Measurements from ENCODE around the gene TMEM63A.
A peak's percentile ranks its signal among the peaks of the same experiment; 100 is the strongest.

The TMEM63A gene

GRCh38 chr1:225850370-225850769 is 31.8 kb downstream of the TMEM63A start:
- TF ChIP-seq CTCF (IDR thresholded peaks at IDR 0.05; ENCODE audit: low read length) (no peak), EZH2 (IDR thresholded peaks at IDR 0.05; ENCODE audit: borderline replicate concordance, low read length) (no peak)
- H3K9me3 ChIP-seq (ENCODE audit: low read length): no peaks in the 10 kb centered on the region; the same call in 1 of the 2 replicates
- no peaks in the 10 kb centered on the region for H4K20me1 ChIP-seq (ENCODE audit: insufficient read depth, low read length)
- H3K27me3 ChIP-seq (ENCODE audit: insufficient read depth, low read length): no peaks in the 10 kb centered on the region
- peaks cover 4% of the 10 kb centered on the region; the same call in 1 of the 2 replicates for H3K36me3 ChIP-seq (ENCODE audit: insufficient read depth, low read length)
- no peak overlapping the region for H3K4me2 ChIP-seq (ENCODE audit: low read length)
- no peak overlapping the region for H3K4me3 ChIP-seq (ENCODE audit: low read depth, low read length, poor library complexity, severe bottlenecking)
- no peaks in the 10 kb centered on the region for H3K79me2 ChIP-seq (ENCODE audit: insufficient read depth, low read length)
- H3K27ac ChIP-seq (ENCODE audit: low read depth, low read length, poor library complexity, severe bottlenecking): no peak overlapping the region
- no peak overlapping the region for H2AFZ ChIP-seq (ENCODE audit: low read length)
- H3F3A ChIP-seq (ENCODE audit: insufficient read depth, low read length): no peaks in the 10 kb centered on the region
- peaks cover 33% of the 10 kb centered on the region for H3K4me1 ChIP-seq (ENCODE audit: insufficient read depth, low read length, severe bottlenecking)
- no peak overlapping the region for H3K9ac ChIP-seq (ENCODE audit: low read length)
- no peaks in the 10 kb centered on the region for H3K9me2 ChIP-seq (ENCODE audit: low read depth, low read length)

DNA sequence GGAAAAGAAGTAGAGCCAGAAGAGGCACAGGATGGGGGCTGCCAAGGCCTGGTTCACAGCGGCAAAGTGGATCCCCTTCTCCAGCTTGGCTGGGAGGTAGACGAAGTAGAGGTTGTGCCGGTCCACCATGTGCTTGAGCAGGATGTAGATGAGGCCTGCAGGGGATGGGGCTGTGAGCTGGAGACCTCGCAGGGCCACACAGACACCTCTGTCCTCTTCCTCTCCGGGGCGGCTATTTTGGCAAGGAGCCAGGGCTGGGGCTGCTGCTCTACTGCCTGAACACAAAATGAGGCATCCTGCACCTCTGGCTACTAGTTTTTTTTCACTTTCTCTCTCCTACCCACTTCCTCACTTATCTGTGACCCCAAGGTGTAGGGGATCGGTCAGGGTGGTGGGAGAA is 32.3 kb downstream of the TMEM63A start:
- Histone ChIP-seq H3K27ac (ENCODE audit: low read depth, low read length, poor library complexity, severe bottlenecking) (peak overlapping the region; percentile 90), H3K4me2 (ENCODE audit: low read length) (no peak overlapping the region)

DNA sequence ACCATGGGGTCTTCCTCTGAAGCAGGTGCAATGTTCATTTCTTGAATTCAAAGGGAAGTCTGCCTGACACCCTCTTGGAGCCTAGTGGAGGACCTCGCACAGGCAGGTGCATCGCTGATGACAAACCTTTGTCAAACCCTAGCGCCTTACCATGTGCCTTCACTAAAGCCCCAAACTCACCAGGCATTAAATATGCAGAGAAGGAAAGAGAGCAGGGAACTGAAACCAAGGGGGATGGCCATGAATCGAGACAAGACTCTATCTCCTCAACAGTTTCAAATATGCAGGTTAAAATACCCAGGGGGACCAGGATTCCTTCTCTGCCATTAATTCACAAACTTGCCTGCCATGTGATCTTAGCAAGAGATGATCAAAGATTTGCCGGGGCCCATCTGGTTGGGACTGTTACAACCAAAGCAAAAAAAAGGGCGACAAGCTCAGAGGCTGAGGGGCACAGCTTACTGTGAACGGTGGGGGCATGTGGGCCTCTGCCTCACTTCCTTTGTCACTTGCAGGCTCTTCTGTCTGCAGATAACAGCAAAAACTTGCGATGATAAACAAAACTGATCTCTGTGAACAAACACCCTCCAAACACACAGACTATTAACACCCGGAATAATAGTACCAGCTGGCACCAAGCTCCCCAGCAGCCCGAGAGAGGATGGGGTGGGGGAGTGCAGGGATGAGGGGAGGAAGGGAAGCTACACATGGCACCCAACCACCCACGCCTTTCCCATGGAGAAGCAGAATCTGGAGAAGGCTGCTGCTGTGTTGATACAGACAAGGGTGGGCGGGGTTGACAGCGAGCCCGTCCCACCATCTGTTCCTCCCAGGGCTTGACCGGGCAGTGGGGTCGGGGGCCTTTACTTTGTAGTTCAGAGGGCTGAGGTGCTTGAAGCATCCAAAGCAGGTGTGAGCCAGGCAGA is 33.9 kb downstream of the TMEM63A start:
- Histone ChIP-seq H3K9ac (ENCODE audit: low read length) (peak overlapping the region; percentile 46; the same call in 1 of the 2 replicates), H2AFZ (ENCODE audit: low read length) (0 out of 2 replicates have a peak overlapping the region, but pooled peaks have one; percentile 0)

More for the DNA sequence above, 32.3 kb downstream of the TMEM63A start:
- Histone ChIP-seq H2AFZ (ENCODE audit: low read length) (no peak overlapping the region), H4K20me1 (ENCODE audit: insufficient read depth, low read length) (no peaks in the 10 kb centered on the region), H3K4me3 (ENCODE audit: low read depth, low read length, poor library complexity, severe bottlenecking) (no peak overlapping the region), H3K36me3 (ENCODE audit: insufficient read depth, low read length) (peaks cover 4% of the 10 kb centered on the region; the same call in 1 of the 2 replicates), H3K4me1 (ENCODE audit: insufficient read depth, low read length, severe bottlenecking) (peaks cover 33% of the 10 kb centered on the region), H3K79me2 (ENCODE audit: insufficient read depth, low read length) (no peaks in the 10 kb centered on the region), H3F3A (ENCODE audit: insufficient read depth, low read length) (no peaks in the 10 kb centered on the region), H3K9me3 (ENCODE audit: low read length) (no peaks in the 10 kb centered on the region; the same call in 1 of the 2 replicates), H3K9ac (ENCODE audit: low read length) (no peak overlapping the region), H3K27me3 (ENCODE audit: insufficient read depth, low read length) (no peaks in the 10 kb centered on the region), H3K9me2 (ENCODE audit: low read depth, low read length) (no peaks in the 10 kb centered on the region)
- TF ChIP-seq EZH2 (IDR thresholded peaks at IDR 0.05; ENCODE audit: borderline replicate concordance, low read length) (no peak), CTCF (IDR thresholded peaks at IDR 0.05; ENCODE audit: low read length) (no peak)

More for the DNA sequence above, 33.9 kb downstream of the TMEM63A start:
- Histone ChIP-seq H3K4me3 (ENCODE audit: low read depth, low read length, poor library complexity, severe bottlenecking) (peak overlapping the region; percentile 6), H3K27me3 (ENCODE audit: insufficient read depth, low read length) (no peaks in the 10 kb centered on the region), H3K4me1 (ENCODE audit: insufficient read depth, low read length, severe bottlenecking) (peaks cover 33% of the 10 kb centered on the region), H3K9me3 (ENCODE audit: low read length) (no peaks in the 10 kb centered on the region; the same call in 1 of the 2 replicates), H3F3A (ENCODE audit: insufficient read depth, low read length) (no peaks in the 10 kb centered on the region), H3K27ac (ENCODE audit: low read depth, low read length, poor library complexity, severe bottlenecking) (peak overlapping the region; percentile 90), H3K4me2 (ENCODE audit: low read length) (peak overlapping the region; percentile 52), H3K36me3 (ENCODE audit: insufficient read depth, low read length) (no peaks in the 10 kb centered on the region; the same call in 1 of the 2 replicates), H4K20me1 (ENCODE audit: insufficient read depth, low read length) (no peaks in the 10 kb centered on the region), H3K79me2 (ENCODE audit: insufficient read depth, low read length) (no peaks in the 10 kb centered on the region), H3K9me2 (ENCODE audit: low read depth, low read length) (no peaks in the 10 kb centered on the region)
- no peak for TF ChIP-seq EZH2 (IDR thresholded peaks at IDR 0.05; ENCODE audit: borderline replicate concordance, low read length)
- no peak for TF ChIP-seq CTCF (IDR thresholded peaks at IDR 0.05; ENCODE audit: low read length)

Measured in OCI-LY1 (cell line).